Muscle layer of duodenum (tissue), 2 donors: Measurements from ENCODE around the gene BNIPL.

Source experiments
- H3K27ac ChIP-seq: one replicate; pipeline ENCODE4 v1.7.0; 2013; ENCODE audit warnings: mild to moderate bottlenecking, low read length
- H3K27me3 ChIP-seq: one replicate; pipeline ENCODE4 v1.7.0; 2013; ENCODE audit warnings: low read depth, mild to moderate bottlenecking, control low read depth, low read length
- H3K36me3 ChIP-seq, 2 donors: one replicate each; pipeline ENCODE4 v1.7.0; 2013; ENCODE audit warnings: low read length in 2 of 2, control low read depth in 1 of 2, mild to moderate bottlenecking in 1 of 2; ENCODE audit not compliant: insufficient read depth in 2 of 2, control insufficient read depth in 1 of 2
- H3K4me1 ChIP-seq, 2 donors: one replicate each; pipeline ENCODE4 v1.7.0; 2013; ENCODE audit warnings: low read length in 2 of 2, mild to moderate bottlenecking in 2 of 2, control low read depth in 1 of 2, moderate library complexity in 1 of 2; ENCODE audit not compliant: insufficient read depth in 2 of 2, control insufficient read depth in 1 of 2
- H3K4me3 ChIP-seq, 2 donors: one replicate each; pipeline ENCODE4 v1.7.0; 2013; ENCODE audit warnings: low read length in 2 of 2, low read depth in 1 of 2, mild to moderate bottlenecking in 1 of 2
- H3K9me3 ChIP-seq, 2 donors: one replicate each; pipeline ENCODE4 v1.7.0; 2013; ENCODE audit warnings: low read length in 2 of 2, control low read depth in 1 of 2, mild to moderate bottlenecking in 1 of 2; ENCODE audit not compliant: control insufficient read depth in 1 of 2
- donor health status: healthy.

BNIPL gene

DNA sequence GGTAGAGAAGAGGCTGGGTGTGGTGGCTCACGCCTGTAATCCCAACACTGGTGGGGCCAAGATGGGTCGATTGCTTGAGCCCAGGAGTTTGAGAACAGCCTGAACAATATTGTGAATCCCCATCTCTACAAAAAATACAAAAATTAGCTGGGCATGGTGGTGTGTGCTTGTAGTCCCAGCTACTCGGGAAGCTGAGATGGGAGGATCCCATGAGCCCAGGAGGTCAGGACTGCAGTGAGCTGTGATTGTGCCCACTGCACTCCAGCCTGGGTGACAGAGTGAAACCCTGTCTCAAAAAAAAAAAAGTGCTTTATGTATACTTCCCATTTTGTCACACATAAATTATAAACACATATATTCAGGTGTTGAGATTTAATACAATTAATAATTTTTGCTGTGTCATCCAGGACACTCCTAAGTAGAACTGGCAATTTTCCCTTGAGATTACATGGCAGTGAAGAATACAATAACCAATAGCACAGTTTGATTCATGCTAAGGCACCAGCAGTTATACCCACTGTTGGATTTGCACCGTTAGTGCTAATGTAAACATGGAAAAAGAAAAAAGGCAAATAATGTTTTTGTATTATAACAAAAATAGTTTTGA, 49.7 kb downstream of the BNIPL start:
- no peaks in the 10 kb centered on the region for H3K27me3 ChIP-seq
- no peaks in the 10 kb centered on the region for H3K4me1 ChIP-seq
- no peaks in the 10 kb centered on the region for H3K9me3 ChIP-seq
- no peak overlapping the region for H3K4me3 ChIP-seq
- H3K36me3 ChIP-seq: no peaks in the 10 kb centered on the region
- H3K27ac ChIP-seq: no peak overlapping the region
